HG02840 (cell line): ENCODE measurements around the gene TPM3.

ENCODE experiments used
- ATAC-seq: cut with Tn5 transposase; IDR thresholded peaks from one replicate; pipeline ENCODE4 v1.9.1; 2021; ENCODE audit warnings: mild to moderate bottlenecking, moderate library complexity, moderate number of reproducible peaks; ENCODE audit not compliant: unreplicated experiment, low FRiP score

The TPM3 gene

DNA sequence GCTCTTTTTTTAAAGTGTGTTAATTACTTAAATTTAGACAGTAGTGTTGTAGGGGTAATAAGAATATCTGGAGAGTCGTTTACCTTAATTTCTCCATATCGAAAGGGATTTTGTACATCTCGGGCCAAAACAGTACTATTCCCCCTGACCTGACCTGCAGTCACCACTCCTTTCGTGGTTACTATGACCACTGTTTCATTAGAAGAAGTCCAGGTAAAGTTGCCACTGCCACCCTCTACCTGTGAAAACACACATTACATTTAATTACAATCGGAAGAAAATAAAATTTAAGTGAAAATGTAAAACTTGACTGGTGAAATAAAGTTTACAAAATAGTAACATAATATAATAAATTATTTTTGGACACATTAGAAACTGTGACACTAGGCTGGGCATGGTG lies 74.3 kb downstream of the TPM3 start:
- ATAC-seq, result no peak

DNA sequence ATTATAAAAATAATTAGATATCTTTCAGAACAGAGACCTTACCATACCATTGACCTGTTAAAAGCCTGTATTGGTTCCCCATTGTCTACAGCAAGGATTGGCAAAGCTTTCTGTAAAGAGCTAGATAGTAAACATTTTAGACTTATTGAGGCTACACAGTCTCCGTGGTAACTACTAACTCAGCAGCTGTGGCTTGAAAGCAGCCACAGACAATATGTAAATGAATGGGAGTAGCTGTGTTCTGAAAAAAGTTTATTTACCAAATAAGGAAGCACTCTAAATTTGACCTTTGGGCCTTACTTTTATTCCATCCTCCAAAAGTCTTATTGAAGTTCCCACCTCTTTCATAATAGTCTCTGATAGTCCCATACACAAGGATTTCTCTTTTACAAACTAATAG lies 76.7 kb downstream of the TPM3 start:
- no peak for ATAC-seq
